H9 (cell line): Measurements from ENCODE around the gene UGT2B28. TPM values are rescaled to one million over a fixed set of nuclear protein-coding genes. Genes with fewer than 3 reads are reported as not detected.
"Not testable (repeated sequence)": the region's sequence is repeated elsewhere in the genome, so short reads cannot be mapped to it uniquely, and the experiment has no call there.

ENCODE experiments used
- DNase-seq: peaks from one replicate; pipeline ENCODE4 v3.0.0-alpha.2; 2017
- H2AFZ ChIP-seq: one replicate; pipeline ENCODE4 v1.6.1; 2013; ENCODE audit warnings: mild to moderate bottlenecking, low read length, control low read depth, moderate library complexity
- H2AK5ac ChIP-seq: 2 replicates; pipeline ENCODE4 v1.6.1; 2013; ENCODE audit warnings: low read length, control low read depth, mixed read lengths; ENCODE audit not compliant: insufficient read length
- H2BK120ac ChIP-seq: one replicate; pipeline ENCODE4 v1.6.1; 2013; ENCODE audit warnings: low read depth, mild to moderate bottlenecking, low read length, control low read depth, inconsistent platforms; ENCODE audit not compliant: poor library complexity, severe bottlenecking
- H2BK12ac ChIP-seq: 2 replicates; pipeline ENCODE4 v1.6.1; 2013; ENCODE audit warnings: low read length, control low read depth, mixed read lengths, low read depth; ENCODE audit not compliant: insufficient read length
- H2BK15ac ChIP-seq: 2 replicates; pipeline ENCODE4 v1.6.1; 2013; ENCODE audit warnings: low read depth, low read length, control low read depth
- H2BK20ac ChIP-seq: one replicate; pipeline ENCODE4 v1.6.1; 2013; ENCODE audit warnings: low read depth, mild to moderate bottlenecking, low read length, control low read depth, inconsistent platforms; ENCODE audit not compliant: poor library complexity, severe bottlenecking
- H2BK5ac ChIP-seq: 2 replicates; pipeline ENCODE4 v1.6.1; 2013; ENCODE audit warnings: low read length, control low read depth, mixed read lengths; ENCODE audit not compliant: insufficient read length
- H3K14ac ChIP-seq: 2 replicates; pipeline ENCODE4 v1.6.1; 2013; ENCODE audit warnings: low read length, control low read depth; ENCODE audit not compliant: insufficient read depth
- H3K18ac ChIP-seq: 2 replicates; pipeline ENCODE4 v1.6.1; 2013; ENCODE audit warnings: low read depth, mild to moderate bottlenecking, mixed read lengths, low read length, control low read depth; ENCODE audit not compliant: insufficient read length
- H3K23ac ChIP-seq: 2 replicates; pipeline ENCODE4 v1.6.1; 2013; ENCODE audit warnings: low read length, control low read depth, mixed read lengths, low read depth; ENCODE audit not compliant: insufficient read length
- H3K23me2 ChIP-seq: 2 replicates; pipeline ENCODE4 v1.6.1; 2013; ENCODE audit warnings: low read depth, mild to moderate bottlenecking, mixed read lengths, low read length, control low read depth; ENCODE audit not compliant: insufficient read length, poor library complexity, severe bottlenecking
- H3K27ac ChIP-seq: 2 replicates; pipeline ENCODE4 v1.5.1; 2013; ENCODE audit warnings: low read length, control low read depth, mixed read lengths, low read depth; ENCODE audit not compliant: insufficient read length
- H3K27me3 ChIP-seq: 2 replicates; pipeline ENCODE4 v1.6.1; 2013; ENCODE audit warnings: low read length, control low read depth, inconsistent platforms; ENCODE audit not compliant: insufficient read depth
- H3K4ac ChIP-seq: 2 replicates; pipeline ENCODE4 v1.6.1; 2013; ENCODE audit warnings: low read depth, mild to moderate bottlenecking, control low read depth, inconsistent platforms, low read length, moderate library complexity
- H3K4me1 ChIP-seq: 2 replicates; pipeline ENCODE4 v1.6.1; 2013; ENCODE audit warnings: low read length, control low read depth, inconsistent platforms; ENCODE audit not compliant: insufficient read depth
- H3K4me2 ChIP-seq: 2 replicates; pipeline ENCODE4 v1.6.1; 2013; ENCODE audit warnings: low read length, control low read depth, mixed read lengths; ENCODE audit not compliant: insufficient read length, insufficient read depth
- H3K56ac ChIP-seq: 2 replicates; pipeline ENCODE4 v1.6.1; 2013; ENCODE audit warnings: low read depth, mild to moderate bottlenecking, mixed read lengths, low read length, control low read depth; ENCODE audit not compliant: insufficient read length
- H3K79me1 ChIP-seq: 2 replicates; pipeline ENCODE4 v1.6.1; 2013; ENCODE audit warnings: low read depth, mild to moderate bottlenecking, moderate library complexity, low read length, control low read depth, inconsistent platforms; ENCODE audit not compliant: insufficient read depth, poor library complexity, severe bottlenecking
- H3K79me2 ChIP-seq: 2 replicates; pipeline ENCODE4 v1.6.1; 2013; ENCODE audit warnings: low read length, control low read depth, inconsistent platforms; ENCODE audit not compliant: insufficient read depth
- H3K9ac ChIP-seq: 2 replicates; pipeline ENCODE4 v1.6.1; 2013; ENCODE audit warnings: low read length, control low read depth, mixed read lengths; ENCODE audit not compliant: insufficient read length; ENCODE audit errors: extremely low read depth
- H3K9me3 ChIP-seq: one replicate; pipeline ENCODE4 v1.6.1; 2013; ENCODE audit warnings: low read depth, low read length, inconsistent platforms; ENCODE audit not compliant: control insufficient read depth
- H3T11ph ChIP-seq: one replicate; pipeline ENCODE4 v1.6.1; 2013; ENCODE audit warnings: mild to moderate bottlenecking, low read length, control low read depth, inconsistent platforms
- H4K20me1 ChIP-seq: one replicate; pipeline ENCODE4 v1.6.1; 2013; ENCODE audit not compliant: control insufficient read depth, insufficient read length, insufficient read depth
- H4K5ac ChIP-seq: 2 replicates; pipeline ENCODE4 v1.6.1; 2013; ENCODE audit warnings: low read depth, mild to moderate bottlenecking, mixed read lengths, low read length, control low read depth; ENCODE audit not compliant: insufficient read length
- H4K8ac ChIP-seq: replicated peaks from 2 replicates; pipeline ENCODE4 v1.6.1; 2013; ENCODE audit warnings: low read length, control low read depth, mixed read lengths, low read depth; ENCODE audit not compliant: insufficient read length
- H4K91ac ChIP-seq: 2 replicates; pipeline ENCODE4 v1.6.1; 2013; ENCODE audit warnings: low read depth, mild to moderate bottlenecking, moderate library complexity, mixed read lengths, low read length, control low read depth; ENCODE audit not compliant: insufficient read length
- H3K27ac Mint-ChIP-seq, 3 experiments: 2 replicates in 2 of 3; 3 replicates in 1 of 3; pipeline ENCODE4 v1.8.0; 2020 to 2021; ENCODE audit warnings: mixed read lengths in 3 of 3, mild to moderate bottlenecking in 1 of 3, moderate library complexity in 1 of 3
- H3K27me3 Mint-ChIP-seq: 2 replicates; pipeline ENCODE4 v1.8.0; 2021; ENCODE audit warnings: low read depth, mild to moderate bottlenecking, moderate library complexity, mixed read lengths
- H3K36me3 Mint-ChIP-seq, 3 experiments: 2 replicates in 2 of 3; 3 replicates in 1 of 3; pipeline ENCODE4 v1.8.0; 2020 to 2021; ENCODE audit warnings: low read depth in 3 of 3, mixed read lengths in 3 of 3; ENCODE audit not compliant: insufficient read depth in 1 of 3
- H3K4me1 Mint-ChIP-seq, 2 experiments: 2 replicates each; pipeline ENCODE4 v1.8.0; 2020; ENCODE audit warnings: mixed read lengths in 2 of 2
- H3K4me3 Mint-ChIP-seq, 2 experiments: 2 replicates in 1 of 2; 3 replicates in 1 of 2; pipeline ENCODE4 v1.8.0; 2020 to 2021; ENCODE audit warnings: mild to moderate bottlenecking in 2 of 2, mixed read lengths in 2 of 2, moderate library complexity in 1 of 2
- H3K9me3 Mint-ChIP-seq, 2 experiments: 2 replicates in 1 of 2; 3 replicates in 1 of 2; pipeline ENCODE4 v1.8.0; 2020; ENCODE audit warnings: mild to moderate bottlenecking in 2 of 2, mixed read lengths in 2 of 2, moderate library complexity in 1 of 2
- WGBS: extraction: QIAGEN DNeasy Blood & Tissue Kit; methylation state at CpG from one replicate; pipeline ENCODE4 v1.1.7; 2013; ENCODE audit warnings: missing lambda C conversion rate, low lambda C conversion rate, mixed read lengths; ENCODE audit not compliant: insufficient read length; ENCODE audit errors: extremely low coverage; 5-methylcytosine and 5-hydroxymethylcytosine counted together
- total RNA-seq: library from RNA; stranded (reverse); gene quantifications from 2 replicates; pipeline ENCODE4 v1.2.1, GENCODE V29; 2021

UGT2B28 gene
- total RNA-seq, 1 experiment from 2014 or later: not detected

DNA sequence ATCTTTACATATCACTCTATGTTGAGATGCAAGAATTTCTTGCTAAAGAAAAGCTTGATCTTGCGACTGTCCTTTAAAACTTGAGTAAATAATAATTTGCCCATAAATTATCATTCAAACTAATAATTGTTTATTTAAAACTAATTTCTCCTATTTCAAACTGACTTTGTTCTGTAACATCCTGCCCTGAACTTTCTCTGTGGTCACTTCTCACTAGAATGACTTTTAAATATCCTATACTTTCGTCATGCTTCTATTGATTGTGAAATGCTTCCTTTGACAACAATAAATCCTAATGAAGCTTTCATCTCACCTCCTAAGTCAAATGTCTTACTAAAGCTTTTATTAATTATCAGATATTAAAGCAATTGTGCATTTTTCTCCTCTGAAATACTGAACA, 38.5 kb upstream of the UGT2B28 start:
- not testable (repeated sequence) for H2BK15ac ChIP-seq, H3K27ac ChIP-seq, H3K36me3 Mint-ChIP-seq, H4K91ac ChIP-seq, H4K8ac ChIP-seq, H3K4me3 Mint-ChIP-seq, H3K9ac ChIP-seq, H3K4me2 ChIP-seq, H3K27ac Mint-ChIP-seq, H4K20me1 ChIP-seq, H3K27me3 ChIP-seq, H2AK5ac ChIP-seq, H2AFZ ChIP-seq, H3K23ac ChIP-seq, H3K4me1 Mint-ChIP-seq, H2BK5ac ChIP-seq, H3K18ac ChIP-seq, H2BK12ac ChIP-seq, H3K4ac ChIP-seq, H3K79me1 ChIP-seq, H3K56ac ChIP-seq, H3K9me3 Mint-ChIP-seq, H2BK120ac ChIP-seq, H3K14ac ChIP-seq, H3K23me2 ChIP-seq, H3T11ph ChIP-seq, H3K79me2 ChIP-seq, H3K4me1 ChIP-seq, H4K5ac ChIP-seq, H2BK20ac ChIP-seq, H3K9me3 ChIP-seq, H3K27me3 Mint-ChIP-seq, DNase-seq
- no CpG with 5 or more reads among the region's 2 CpGs for WGBS

DNA sequence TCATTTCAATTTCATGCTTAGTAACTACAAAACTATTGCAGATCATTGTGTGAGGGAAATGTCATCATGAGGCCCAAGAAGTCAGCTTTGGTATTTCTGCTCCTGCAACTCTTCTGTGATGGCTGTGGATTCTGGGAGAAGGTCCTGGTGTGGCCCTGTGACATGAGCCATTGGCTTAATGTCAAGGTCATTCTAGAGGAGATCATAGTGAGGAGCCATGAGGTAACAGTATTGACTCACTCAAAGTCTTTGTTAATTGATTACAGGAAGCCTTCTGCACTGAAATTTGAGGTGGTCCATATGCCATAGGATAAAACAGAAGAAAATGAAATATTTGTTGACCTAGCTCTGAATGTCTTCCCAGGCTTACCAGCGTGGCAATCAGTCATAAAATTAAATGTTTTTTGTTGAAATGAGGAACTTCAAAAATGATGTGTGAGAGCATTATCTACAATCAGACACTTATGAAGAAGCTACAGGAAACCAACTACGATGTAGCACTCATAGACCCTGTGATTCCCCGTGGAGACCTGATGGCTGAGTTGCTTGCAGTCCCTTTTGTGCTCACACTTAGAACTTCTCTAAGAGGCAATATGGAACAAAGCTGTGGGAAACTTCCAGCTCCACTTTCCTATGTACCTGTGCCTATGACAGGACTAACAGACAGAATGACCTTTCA, 37.6 kb upstream of the UGT2B28 start:
- H3T11ph ChIP-seq, H2BK20ac ChIP-seq, H3K4ac ChIP-seq, H3K27me3 ChIP-seq, H4K20me1 ChIP-seq, H3K23ac ChIP-seq, H2AFZ ChIP-seq, H3K18ac ChIP-seq, H2BK15ac ChIP-seq, H3K23me2 ChIP-seq, H3K9me3 ChIP-seq, H2AK5ac ChIP-seq, H3K79me1 ChIP-seq, H3K56ac ChIP-seq, H4K5ac ChIP-seq, H2BK12ac ChIP-seq, H3K9ac ChIP-seq, H4K91ac ChIP-seq, H3K9me3 Mint-ChIP-seq, H3K27ac ChIP-seq, H4K8ac ChIP-seq, DNase-seq, H3K4me1 Mint-ChIP-seq, H2BK5ac ChIP-seq, H3K27me3 Mint-ChIP-seq, H3K36me3 Mint-ChIP-seq, H3K14ac ChIP-seq, H3K4me3 Mint-ChIP-seq, H3K27ac Mint-ChIP-seq, H3K4me2 ChIP-seq, H3K4me1 ChIP-seq, H2BK120ac ChIP-seq, H3K79me2 ChIP-seq: not testable (repeated sequence)
- no CpG with 5 or more reads among the region's 3 CpGs for WGBS
